Testis (tissue), 2 donors: ENCODE data around the gene LRRTM1.

Source experiments
- CTCF ChIP-seq, 3 experiments: fragments of 450-650 bp in 2 of 3; fragments of 200-600 bp in 1 of 3; sonication (generic) in 1 of 3; IDR thresholded peaks; one replicate each; pipeline ENCODE4 v1.5.1; 2016 to 2019; ENCODE audit warnings: antibody characterized with exemption in 3 of 3, mild to moderate bottlenecking in 2 of 3, moderate library complexity in 1 of 3
- POLR2A ChIP-seq: fragments of 450-650 bp; IDR thresholded peaks from one replicate; pipeline ENCODE4 v1.6.1; 2017; ENCODE audit warnings: antibody characterized with exemption, mild to moderate bottlenecking, moderate library complexity

- TF ChIP-seq POLR2A (no peak), CTCF (IDR thresholded peaks at IDR 0.05) (no peak)
Measured at GRCh38 chr2:80302314-80303005, 2.1 kb downstream of the LRRTM1 start.
